HT-29 (cell line): ENCODE data around the gene TRRAP. TPM values are rescaled to one million over a fixed set of nuclear protein-coding genes. Genes with fewer than 3 reads are reported as not detected.

Source experiments
- DNase-seq: peaks from one replicate; pipeline ENCODE4 v3.0.0-alpha.2; 2015; ENCODE audit warnings: low spot score
- total RNA-seq: library from RNA; depleted of rRNA; stranded (reverse); fragments of >200 nt; shearing (Covaris generic); gene quantifications from 2 replicates; pipeline ENCODE4 v1.2.3, GENCODE V29; 2014

TRRAP gene
- total RNA-seq, 1 experiment from 2014 or later: 22.3 TPM

DNA sequence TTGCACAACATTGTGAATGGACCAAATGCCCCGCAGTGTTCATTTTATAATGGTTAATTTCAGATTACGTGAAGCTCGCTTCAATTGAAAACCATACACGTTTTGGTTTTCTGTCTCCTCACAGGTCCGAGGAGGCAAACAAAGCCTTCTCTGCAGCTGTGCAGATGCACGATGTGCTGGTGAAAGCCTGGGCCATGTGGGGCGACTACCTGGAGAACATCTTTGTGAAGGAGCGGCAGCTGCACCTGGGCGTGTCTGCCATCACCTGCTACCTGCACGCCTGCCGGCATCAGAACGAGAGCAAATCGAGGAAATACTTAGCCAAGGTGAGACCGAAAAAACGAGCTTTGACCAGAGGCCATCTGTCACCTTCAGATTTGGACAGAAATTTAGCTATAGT is 110.3 kb downstream of the TRRAP start:
- no peak for DNase-seq

GRCh38 chr7:98990356-98990755 is 112.0 kb downstream of the TRRAP start:
- DNase-seq: no peak

- DNase-seq: no peak
Observed at GRCh38 chr7:98991141-98991540, 112.8 kb downstream of the TRRAP start.

GRCh38 chr7:98992076-98992475 is 113.7 kb downstream of the TRRAP start:
- no peak for DNase-seq

GRCh38 chr7:98993024-98993897 is 114.9 kb downstream of the TRRAP start:
- peak; percentile 13 for DNase-seq

GRCh38 chr7:98994046-98994944 is 116.0 kb downstream of the TRRAP start:
- DNase-seq: no peak

- DNase-seq: no peak
Observed at GRCh38 chr7:98995111-98995510, 116.8 kb downstream of the TRRAP start.

- DNase-seq: no peak
Observed at GRCh38 chr7:98995523-98996149, 117.3 kb downstream of the TRRAP start.

GRCh38 chr7:98996150-98996552 is 117.8 kb downstream of the TRRAP start:
- no peak for DNase-seq

- no peak for DNase-seq
Observed at GRCh38 chr7:98997846-98998245, 119.5 kb downstream of the TRRAP start.

GRCh38 chr7:98998821-98999725 is 120.7 kb downstream of the TRRAP start:
- no peak for DNase-seq

- DNase-seq: no peak
Observed at GRCh38 chr7:99000196-99000903, 122.0 kb downstream of the TRRAP start.

DNA sequence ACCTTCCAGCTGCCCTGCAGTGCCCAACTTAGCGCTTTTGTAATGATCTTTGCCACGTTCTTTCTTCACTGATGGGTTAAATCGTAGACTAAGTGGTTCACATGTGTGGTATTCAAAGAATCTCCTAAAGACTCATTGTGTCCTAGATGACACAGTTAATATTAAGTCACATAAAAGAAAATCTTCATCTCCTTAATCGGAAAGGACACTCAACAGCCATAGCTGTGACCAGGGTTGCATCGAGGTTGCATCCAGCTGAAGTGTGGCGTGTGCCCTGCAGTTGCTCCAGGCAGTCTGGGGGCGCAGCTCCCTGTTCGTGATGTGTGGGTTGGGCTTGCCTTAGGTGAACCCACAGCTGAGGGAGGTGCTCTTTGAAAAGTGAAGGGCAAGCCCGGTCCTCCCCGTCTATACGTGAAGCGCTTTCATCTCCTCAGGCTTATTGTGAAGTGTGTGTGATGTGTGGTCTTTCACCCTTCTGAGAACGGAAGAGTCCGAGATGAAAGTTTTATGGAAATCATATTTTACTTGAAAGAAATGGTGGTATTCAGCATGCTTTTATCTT is 122.7 kb downstream of the TRRAP start:
- DNase-seq: no peak

DNA sequence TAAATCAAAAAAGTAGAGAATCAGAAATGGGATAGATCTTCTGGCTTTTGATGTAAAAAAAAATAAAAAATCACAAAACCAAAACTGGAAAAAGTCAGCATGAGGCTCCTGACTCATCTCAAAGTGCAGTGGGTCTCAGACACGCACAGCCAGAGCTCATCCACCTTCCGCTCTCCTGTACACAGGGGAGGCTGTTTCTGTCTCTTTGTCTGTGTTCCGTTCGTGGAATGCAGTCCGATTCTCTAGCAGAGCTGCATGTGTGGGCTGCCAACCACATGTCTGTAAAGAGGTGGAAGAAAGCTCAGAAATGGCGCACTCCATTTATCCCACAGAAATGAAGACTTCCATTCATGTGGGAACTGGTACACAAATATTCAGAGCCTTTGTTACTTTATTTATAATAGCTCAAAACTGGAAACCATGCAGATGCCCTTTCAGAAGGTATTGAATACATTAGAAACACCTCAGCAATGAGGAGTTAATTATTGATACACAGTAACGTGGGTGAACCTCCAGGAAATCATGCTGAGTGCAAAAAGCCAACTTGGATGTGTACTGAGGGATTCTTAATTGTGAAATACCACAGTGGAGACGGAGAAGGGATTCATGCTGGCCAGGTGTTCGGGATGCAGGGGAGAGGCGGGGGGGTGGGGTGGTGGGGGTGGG is 123.3 kb downstream of the TRRAP start:
- no peak for DNase-seq

DNA sequence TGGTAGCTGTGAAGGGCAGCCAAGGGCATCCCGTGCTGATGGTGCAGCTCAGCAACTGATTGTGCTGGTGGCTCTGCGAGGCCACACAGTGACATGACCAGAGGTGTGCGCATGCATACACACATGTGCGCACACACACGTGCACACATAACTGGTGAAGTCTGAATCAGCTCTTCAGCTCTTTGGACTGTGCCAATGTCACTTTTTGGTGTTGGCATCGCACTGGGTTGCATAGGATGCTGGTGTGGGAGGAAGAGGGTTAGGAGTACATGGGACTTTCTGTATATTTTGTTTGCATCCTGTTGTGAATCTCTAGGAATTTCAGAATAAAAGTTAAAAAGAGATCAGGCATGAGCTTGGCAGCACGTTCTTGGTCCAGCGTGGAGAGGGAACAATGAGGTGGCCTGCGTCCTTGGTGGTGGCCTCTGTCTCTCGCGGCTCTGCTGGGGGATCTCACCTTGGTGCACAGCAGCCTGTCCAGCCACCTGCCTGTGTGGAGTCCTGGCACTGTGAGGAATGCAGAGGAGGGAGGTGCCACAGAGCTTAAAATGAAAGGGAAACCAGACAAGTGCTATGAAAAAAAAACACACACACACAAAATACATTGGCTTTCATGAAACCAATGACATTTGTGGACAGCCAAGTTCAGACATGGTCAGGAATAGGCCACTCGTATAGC is 124.0 kb downstream of the TRRAP start:
- DNase-seq: no peak

GRCh38 chr7:99002827-99003212 is 124.5 kb downstream of the TRRAP start:
- no peak for DNase-seq

GRCh38 chr7:99003419-99003818 is 125.1 kb downstream of the TRRAP start:
- no peak for DNase-seq

- DNase-seq: no peak
Observed at GRCh38 chr7:99004216-99004615, 125.9 kb downstream of the TRRAP start.
